HCT116 (cell line): Measurements from ENCODE around the gene KCNQ1OT1. TPM values are rescaled to one million over a fixed set of nuclear protein-coding genes. Genes with fewer than 3 reads are reported as not detected.

Source experiments
- ATAC-seq: fragments of 200-7000 bp; cut with Tn5 transposase; 2 replicates; pipeline ENCODE4 v1.9.1; 2020; ENCODE audit warnings: mild to moderate bottlenecking, moderate library complexity
- BruUV-seq: library from RNA; stranded (reverse); fragments of 400-500 nt; replicated peaks from 2 replicates; lab custom pipeline; 2021; lab: Mats Ljungman, UMichigan
- CTCF ChIA-PET: fragments of 300-600 bp; sonication (Branson Sonifier 250); formaldehyde crosslinking; loops from one replicate; lab custom pipeline; 2021; ENCODE audit warnings: antibody characterized with exemption; lab: Charles Lee
- POLR2A ChIA-PET: fragments of 300-600, 350-600 bp; sonication (Branson Sonifier 250); formaldehyde crosslinking; loops from one replicate; lab custom pipeline; 2021; ENCODE audit warnings: antibody characterized with exemption; lab: Charles Lee
- RAD21 ChIA-PET, 2 experiments: fragments of 300-600 bp; sonication (Branson Sonifier 250); formaldehyde crosslinking; loops; one replicate each; lab custom pipeline; 2023; ENCODE audit warnings: low total read pairs in 2 of 2; ENCODE audit not compliant: uncharacterized antibody in 2 of 2, unreplicated experiment in 2 of 2, low non-redundant PET in 1 of 2; lab: Charles Lee
- DNase-seq: peaks from one replicate; pipeline ENCODE4 v3.0.0-alpha.2; 2010; ENCODE audit warnings: low read depth, low spot score
- H2AFZ ChIP-seq: fragments of 200-600 bp; shearing (Covaris generic), sonication (generic); 2 replicates; pipeline ENCODE4 v1.6.1; 2017; ENCODE audit warnings: low read depth, mixed run types, mixed read lengths, antibody characterized with exemption, low read length; ENCODE audit not compliant: poor library complexity, severe bottlenecking
- H3K27ac ChIP-seq: 2 replicates; pipeline ENCODE4 v1.5.1; 2012; ENCODE audit warnings: low read depth, low read length
- H3K27me3 ChIP-seq: fragments of 200-600 bp; sonication (generic); 2 replicates; pipeline ENCODE4 v1.6.1; 2016; ENCODE audit warnings: mixed run types, low read length, mixed read lengths; ENCODE audit not compliant: insufficient read depth
- H3K36me3 ChIP-seq, 2 experiments: fragments of 200-500 bp in 1 of 2; fragments of 200-600 bp in 1 of 2; sonication (Bioruptor generic) in 1 of 2; sonication (generic) in 1 of 2; 2 replicates each; pipeline versions ENCODE4 v1.5.1 to v1.6.1; 2014 to 2016; ENCODE audit warnings: low read length in 2 of 2, inconsistent platforms in 1 of 2, mixed read lengths in 1 of 2, mixed run types in 1 of 2; ENCODE audit not compliant: insufficient read depth in 2 of 2, control insufficient read depth in 1 of 2
- H3K4me1 ChIP-seq, 2 experiments: fragments of 200-600 bp in 1 of 2; sonication (generic) in 1 of 2; 2 replicates each; pipeline versions ENCODE4 v1.5.1 to v1.6.1; 2012 to 2017; ENCODE audit warnings: low read length in 2 of 2, inconsistent platforms in 1 of 2, mild to moderate bottlenecking in 1 of 2, mixed read lengths in 1 of 2, mixed run types in 1 of 2, moderate library complexity in 1 of 2; ENCODE audit not compliant: insufficient read depth in 2 of 2, control insufficient read depth in 1 of 2
- H3K4me2 ChIP-seq: fragments of 200-600 bp; sonication (generic); 2 replicates; pipeline ENCODE4 v1.6.1; 2017; ENCODE audit warnings: mixed run types, low read length, mixed read lengths
- H3K4me3 ChIP-seq, 2 experiments: fragments of 200-600 bp in 1 of 2; sonication (generic) in 1 of 2; replicated peaks in 1 of 2; 2 replicates each; pipeline ENCODE4 v1.5.1; 2011 to 2016; ENCODE audit warnings: low read length in 2 of 2, control low read depth in 1 of 2, low read depth in 1 of 2, mild to moderate bottlenecking in 1 of 2, mixed read lengths in 1 of 2, mixed run types in 1 of 2
- H3K79me2 ChIP-seq: fragments of 200-600 bp; sonication (generic); 2 replicates; pipeline ENCODE4 v1.6.1; 2017; ENCODE audit warnings: mild to moderate bottlenecking, mixed run types, low read length, moderate library complexity, mixed read lengths; ENCODE audit not compliant: insufficient read depth
- H3K9ac ChIP-seq: fragments of 200-600 bp; sonication (generic); 2 replicates; pipeline ENCODE4 v1.6.1; 2016; ENCODE audit warnings: low read length, mixed read lengths
- H3K9me2 ChIP-seq: fragments of 200-600 bp; sonication (generic), shearing (Covaris generic); 2 replicates; pipeline ENCODE4 v1.6.1; 2017; ENCODE audit warnings: mixed run types, mild to moderate bottlenecking, moderate library complexity; ENCODE audit not compliant: insufficient read depth
- H3K9me3 ChIP-seq, 2 experiments: fragments of 200-500 bp in 1 of 2; fragments of 200-600 bp in 1 of 2; sonication (Bioruptor generic) in 1 of 2; sonication (generic) in 1 of 2; 2 replicates each; pipeline ENCODE4 v1.6.1; 2014 to 2017; ENCODE audit warnings: low read length in 2 of 2, mixed read lengths in 2 of 2, inconsistent platforms in 1 of 2, low read depth in 1 of 2, mild to moderate bottlenecking in 1 of 2, mixed run types in 1 of 2, moderate library complexity in 1 of 2; ENCODE audit not compliant: control insufficient read depth in 1 of 2, insufficient read depth in 1 of 2
- H4K20me1 ChIP-seq: fragments of 200-600 bp; sonication (generic), shearing (Covaris generic); 2 replicates; pipeline ENCODE4 v1.6.1; 2017; ENCODE audit warnings: mixed run types, mild to moderate bottlenecking, moderate library complexity; ENCODE audit not compliant: insufficient read depth
- ATF3 ChIP-seq: IDR thresholded peaks from 2 replicates; pipeline ENCODE4 v1.6.1; 2012
- CEBPB ChIP-seq: IDR thresholded peaks from 2 replicates; pipeline ENCODE4 v1.6.1; 2012; ENCODE audit warnings: low read depth
- CTCF ChIP-seq, 3 experiments: fragments of 200-600 bp in 1 of 3; sonication (generic) in 1 of 3; IDR thresholded peaks in 2 of 3; conservative IDR thresholded peaks in 1 of 3; 2 replicates each; pipeline ENCODE4 v1.5.1; 2012 to 2017; ENCODE audit warnings: low read depth in 2 of 3, low read length in 2 of 3, antibody characterized with exemption in 1 of 3, borderline replicate concordance in 1 of 3, control low read depth in 1 of 3, mild to moderate bottlenecking in 1 of 3, mixed read lengths in 1 of 3, mixed run types in 1 of 3, moderate library complexity in 1 of 3; ENCODE audit not compliant: insufficient read depth in 1 of 3
- ELF1 ChIP-seq: IDR thresholded peaks from 2 replicates; pipeline ENCODE4 v1.6.1; 2012; ENCODE audit warnings: low read depth, borderline replicate concordance
- EZH2 ChIP-seq: fragments of 200-600 bp; sonication (generic); IDR thresholded peaks from 2 replicates; pipeline ENCODE4 v1.6.1; 2017; ENCODE audit warnings: antibody characterized with exemption, mixed run types
- FOSL1 ChIP-seq: IDR thresholded peaks from 2 replicates; pipeline ENCODE4 v1.6.1; 2012; ENCODE audit warnings: low read depth
- JUND ChIP-seq: IDR thresholded peaks from 2 replicates; pipeline ENCODE4 v1.6.1; 2012
- POLR2A ChIP-seq: IDR thresholded peaks from 2 replicates; pipeline ENCODE4 v1.7.0; 2011; ENCODE audit warnings: borderline replicate concordance; ENCODE audit not compliant: insufficient read depth, insufficient read length; ENCODE audit errors: extremely low read depth
- SIN3A ChIP-seq: IDR thresholded peaks from 2 replicates; pipeline ENCODE4 v1.6.1; 2012; ENCODE audit warnings: low read depth
- SP1 ChIP-seq: IDR thresholded peaks from 2 replicates; pipeline ENCODE4 v1.6.1; 2012; ENCODE audit warnings: low read depth
- SRF ChIP-seq: IDR thresholded peaks from 2 replicates; pipeline ENCODE4 v1.6.1; 2012; ENCODE audit warnings: low read depth
- TCF7L2 ChIP-seq: IDR thresholded peaks from 2 replicates; pipeline ENCODE4 v1.7.0; 2011; ENCODE audit warnings: borderline replicate concordance, inconsistent platforms; ENCODE audit not compliant: insufficient read depth, insufficient read length; ENCODE audit errors: extremely low read depth
- ZBTB33 ChIP-seq: IDR thresholded peaks from 2 replicates; pipeline ENCODE4 v1.6.1; 2011; ENCODE audit warnings: mild to moderate bottlenecking, low read length, moderate library complexity; ENCODE audit not compliant: insufficient replicate concordance; ENCODE audit errors: extremely low read depth
- ZFX ChIP-seq: fragments of 450-650 bp; IDR thresholded peaks from 2 replicates; pipeline ENCODE4 v1.6.1; 2017
- intact Hi-C: fragments of 100-400 bp; cut with micrococcal nuclease; formaldehyde crosslinking; loops from 2 replicates; pipeline ENCODE4 v1.10.0; 2022
- total RNA-seq: library from RNA; stranded (reverse); gene quantifications from one replicate; pipeline ENCODE4 v1.2.1, GENCODE V29; 2021; ENCODE audit not compliant: unreplicated experiment

KCNQ1OT1 gene
- total RNA-seq, 1 experiment from 2014 or later = 1.1 TPM

GRCh38 chr11:2575591-2576051 is 124.2 kb downstream of the KCNQ1OT1 start (continued):
- no peak for TF ChIP-seq ZBTB33
- TF ChIP-seq ZFX = no peak
- no peak for TF ChIP-seq ATF3

GRCh38 chr11:2574553-2575535 is 125.0 kb downstream of the KCNQ1OT1 start:
- Histone ChIP-seq H4K20me1 (no peaks in the 10 kb centered on the region), H3K27ac (no peak overlapping the region), H3K4me1 (0 out of 4 replicates have a peak, but pooled peaks cover 0 to 4% of the 10 kb centered on the region in 2 experiments), H3K4me3 (no peak overlapping the region), H2AFZ (no peak overlapping the region), H3K36me3 (no peaks in the 10 kb centered on the region), H3K79me2 (no peaks in the 10 kb centered on the region), H3K9me2 (no peaks in the 10 kb centered on the region), H3K9ac (no peak overlapping the region), H3K27me3 (no peaks in the 10 kb centered on the region), H3K9me3 (no peaks in the 10 kb centered on the region), H3K4me2 (no peak overlapping the region)
- CTCF ChIA-PET = no interaction called here
- TF ChIP-seq SIN3A = no peak
- TF ChIP-seq ZBTB33 = no peak
- no peak for TF ChIP-seq TCF7L2
- no peak for TF ChIP-seq POLR2A
- TF ChIP-seq ATF3 = no peak
- no peak for TF ChIP-seq SP1
- TF ChIP-seq CTCF (IDR thresholded peaks at IDR 0.05 in 2 of 3, conservative IDR thresholded peaks at IDR 0.05 in 1 of 3; ENCODE audit: borderline replicate concordance in 1 of 3, insufficient read depth in 1 of 3, low read depth in 2 of 3, low read length in 2 of 3) = no peak
- no peak for TF ChIP-seq CEBPB
- no peak for TF ChIP-seq ZFX
- no peak for TF ChIP-seq EZH2
- no peak for TF ChIP-seq SRF
- no peak for TF ChIP-seq ELF1
- TF ChIP-seq FOSL1 = no peak
- TF ChIP-seq JUND = no peak
- DNase-seq (no peak), ATAC-seq (no peak)
- POLR2A ChIA-PET = no interaction called here
- BruUV-seq = no TSS peak
- RAD21 ChIA-PET = no interaction called here
- intact Hi-C loops = no loop called here
